HG02885 (cell line): ENCODE measurements around the gene P2RX6.
"Not testable (repeated sequence)": the region's sequence is repeated elsewhere in the genome, so short reads cannot be mapped to it uniquely, and the experiment has no call there.

Source experiments
- ATAC-seq: cut with Tn5 transposase; IDR thresholded peaks from one replicate; pipeline ENCODE4 v1.9.1; 2021; ENCODE audit warnings: mild to moderate bottlenecking; ENCODE audit not compliant: unreplicated experiment, poor library complexity

Gene P2RX6

DNA sequence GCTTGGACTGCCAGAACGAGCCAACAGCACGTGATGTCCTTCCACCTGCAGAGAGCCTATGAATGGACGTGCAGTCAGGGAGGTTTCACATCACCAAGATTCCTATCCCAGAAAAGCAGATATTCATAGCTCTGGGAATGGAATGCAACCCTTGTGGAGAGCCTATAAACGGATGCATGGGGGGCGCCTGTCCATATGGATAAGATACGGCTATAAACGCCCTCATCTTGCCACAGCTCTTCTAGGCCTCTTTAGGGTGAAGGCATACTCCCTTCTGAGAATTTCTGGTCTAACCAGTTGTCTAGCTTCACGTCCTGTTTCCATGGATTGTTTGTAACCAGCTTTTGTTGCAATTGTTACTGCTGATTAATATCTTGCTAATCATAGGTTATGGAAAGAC, 56.8 kb downstream of the P2RX6 start:
- ATAC-seq = not testable (repeated sequence)

- ATAC-seq = no peak
Observed at GRCh38 chr22:21073023-21073422, 58.1 kb downstream of the P2RX6 start.

DNA sequence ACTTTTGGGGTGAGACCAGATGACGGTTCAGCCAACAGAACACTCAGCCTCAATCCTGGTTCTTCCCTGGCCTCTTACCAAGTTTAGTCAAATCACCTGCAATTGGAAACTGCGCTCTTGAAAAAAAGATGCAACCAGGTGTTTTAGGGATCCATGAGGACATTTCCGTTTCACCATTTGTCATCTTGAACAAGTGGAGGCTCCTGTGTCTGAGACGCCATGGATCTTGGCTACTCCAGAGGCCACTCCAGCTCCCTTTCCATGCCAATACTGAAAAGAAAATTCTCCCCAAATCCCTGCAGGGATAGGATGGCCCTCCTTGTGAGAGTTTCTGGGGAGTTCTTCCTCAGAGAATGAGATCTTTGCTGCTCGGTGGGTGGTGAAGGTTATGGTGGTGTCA, 58.5 kb downstream of the P2RX6 start:
- ATAC-seq = no peak

DNA sequence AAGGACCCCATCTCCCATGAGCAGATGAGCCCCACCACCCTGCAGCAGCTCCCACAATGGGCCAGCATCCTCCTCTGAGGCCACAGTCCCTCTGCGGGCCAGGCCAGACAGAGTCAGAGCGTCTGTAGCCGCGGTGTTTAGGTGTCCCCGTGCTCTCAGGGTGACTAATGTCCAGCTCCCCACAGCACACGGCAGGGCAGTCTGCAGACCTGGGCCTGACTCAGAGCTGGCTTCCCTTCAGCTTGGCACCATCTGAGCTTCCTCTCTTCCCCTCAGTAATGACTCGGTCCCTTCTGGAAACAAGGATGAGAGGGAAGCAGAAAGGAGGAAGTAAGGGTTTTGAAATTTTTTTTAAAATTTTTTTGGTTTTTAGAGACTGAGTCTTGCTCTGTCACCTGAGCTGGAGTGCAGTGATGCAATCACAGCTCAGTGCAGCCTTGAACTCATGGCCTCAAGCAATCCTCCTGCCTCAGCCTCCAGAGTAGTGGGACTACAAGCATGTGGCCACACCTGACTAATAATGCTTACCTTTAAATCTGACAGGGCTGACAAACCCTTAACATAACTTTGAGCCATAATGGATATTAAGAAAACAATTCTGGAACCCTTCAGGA, 59.2 kb downstream of the P2RX6 start:
- ATAC-seq = no peak

DNA sequence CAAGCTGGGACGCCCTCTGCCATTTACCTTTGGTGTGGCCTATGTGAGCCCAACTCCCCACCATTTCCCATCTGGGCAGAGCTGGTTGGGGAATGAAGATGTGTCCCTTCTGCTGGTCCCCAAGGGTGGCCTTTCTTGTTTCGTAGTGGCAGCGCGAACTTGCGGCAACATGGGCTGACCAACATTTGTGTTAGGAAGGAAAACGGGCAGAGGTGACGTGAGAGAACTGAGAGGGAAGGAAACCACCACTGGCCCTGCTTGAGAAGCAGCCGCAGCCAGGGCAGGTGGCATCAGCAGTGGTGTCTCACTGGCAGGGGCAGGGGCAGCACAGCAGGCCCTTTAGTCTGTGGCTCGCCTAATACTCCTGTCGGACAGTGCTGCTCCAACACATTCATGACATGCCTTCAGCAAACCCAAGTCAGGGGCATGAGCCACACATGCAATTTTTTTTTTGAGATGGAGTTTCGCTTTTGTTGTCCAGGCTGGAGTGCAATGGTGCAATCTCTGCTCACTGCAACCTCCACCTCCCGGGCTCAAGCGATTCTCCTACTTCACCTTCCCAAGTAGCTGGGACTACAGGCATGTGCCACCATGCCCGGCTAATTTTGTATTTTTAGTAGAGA, 60.7 kb downstream of the P2RX6 start:
- ATAC-seq = no peak

DNA sequence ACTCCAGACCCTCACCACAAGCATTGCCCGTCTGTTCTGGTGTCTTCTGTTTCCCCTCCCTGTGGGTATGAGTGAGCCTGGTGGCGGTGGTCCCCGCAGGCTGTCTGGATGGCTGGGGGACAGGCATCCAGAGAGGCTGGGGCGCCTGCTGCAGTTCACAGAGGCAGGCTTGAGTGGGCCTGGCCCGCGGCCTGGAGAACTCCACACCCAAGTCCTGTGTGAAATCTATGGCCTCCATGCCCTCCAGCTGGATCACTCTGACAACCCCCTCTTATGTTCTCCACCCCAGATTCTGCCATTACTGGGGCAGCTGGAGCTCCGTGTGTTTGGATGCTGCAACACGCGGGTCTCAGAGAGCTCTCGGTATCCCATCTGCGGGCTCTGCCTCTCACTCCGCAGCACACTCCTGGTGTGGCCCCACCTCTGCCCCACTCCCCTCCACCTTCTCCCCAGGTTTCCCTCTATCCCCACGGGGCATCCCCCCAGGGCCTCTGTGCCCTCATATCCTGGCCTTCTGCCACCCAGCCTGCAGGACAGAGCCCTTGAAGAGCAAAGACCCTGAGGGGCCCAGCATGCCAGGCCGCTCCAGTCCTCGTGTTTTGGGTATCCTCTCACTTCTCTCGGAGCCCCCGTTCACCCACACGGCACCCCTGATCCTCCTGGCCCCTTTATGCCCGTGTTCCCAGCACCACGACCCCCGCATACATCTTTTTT, 62.1 kb downstream of the P2RX6 start:
- ATAC-seq = no peak
